Esophagus squamous epithelium (tissue), 5 donors: ENCODE data around the gene NRG3. TPM values are rescaled to one million over a fixed set of nuclear protein-coding genes. Genes with fewer than 3 reads are reported as not detected.

Experiments used
- DNase-seq: peaks from one replicate; lab custom pipeline; 2025; lab: John Stamatoyannopoulos, UW
- H3K27ac ChIP-seq, 4 donors: fragments of 200-600 bp; sonication (generic); one replicate each; pipeline ENCODE4 v1.5.1; 2016 to 2019; ENCODE audit warnings: mild to moderate bottlenecking in 1 of 4
- H3K27me3 ChIP-seq, 4 donors: fragments of 200-600 bp; sonication (generic); 1 replicate in 3 of 4; 2 replicates in 1 of 4; pipeline versions ENCODE4 v1.5.1 to v1.6.0; 2017 to 2021; ENCODE audit warnings: antibody characterized with exemption in 1 of 4
- H3K36me3 ChIP-seq, 3 donors: fragments of 200-600 bp; sonication (generic); one replicate each; pipeline ENCODE4 v1.5.1; 2016 to 2019
- H3K4me1 ChIP-seq, 3 donors: fragments of 200-600 bp; sonication (generic); one replicate each; pipeline ENCODE4 v1.5.1; 2017 to 2019
- H3K4me3 ChIP-seq, 4 donors: fragments of 200-600 bp; sonication (generic); 1 replicate in 3 of 4; 2 replicates in 1 of 4; pipeline ENCODE4 v1.5.1; 2016 to 2019; ENCODE audit warnings: mild to moderate bottlenecking in 2 of 4, moderate library complexity in 1 of 4
- H3K9me3 ChIP-seq, 3 donors: fragments of 200-600 bp; sonication (generic); one replicate each; pipeline ENCODE4 v1.5.1; 2016 to 2019
- POLR2A ChIP-seq, 4 donors: fragments of 450-650 bp; IDR thresholded peaks; one replicate each; pipeline ENCODE4 v1.6.1; 2017; ENCODE audit warnings: antibody characterized with exemption in 4 of 4, mild to moderate bottlenecking in 4 of 4, moderate library complexity in 3 of 4
- WGBS, 2 donors: methylation state at CpG; one replicate each; pipeline ENCODE4 v1.1.5; 2018; 5-methylcytosine and 5-hydroxymethylcytosine counted together
- intact Hi-C: fragments of 100-400 bp; cut with DNase I; formaldehyde crosslinking; loops from one replicate; pipeline ENCODE4 v1.15.0; 2022
- total RNA-seq, 4 donors: library from RNA; depleted of rRNA; stranded (reverse); fragments of >200 nt; gene quantifications; one replicate each; pipeline ENCODE4 v1.1.0, GENCODE V29; 2016
- TF ChIP-seq, protein P1 (sequence below), 6 experiments: fragments of 450-650 bp in 4 of 6; fragments of 200-600 bp in 2 of 6; sonication (generic) in 2 of 6; IDR thresholded peaks; one replicate each; pipeline ENCODE4 v1.5.1; 2016 to 2019; ENCODE audit warnings: antibody characterized with exemption in 6 of 6, mild to moderate bottlenecking in 4 of 6, moderate library complexity in 4 of 6
- donor health status: DM: yes; HTN: yes; CAD: no.

The NRG3 gene
- total RNA-seq, 4 donors from 2014 or later, result 0.19 TPM; not detected in 3

DNA sequence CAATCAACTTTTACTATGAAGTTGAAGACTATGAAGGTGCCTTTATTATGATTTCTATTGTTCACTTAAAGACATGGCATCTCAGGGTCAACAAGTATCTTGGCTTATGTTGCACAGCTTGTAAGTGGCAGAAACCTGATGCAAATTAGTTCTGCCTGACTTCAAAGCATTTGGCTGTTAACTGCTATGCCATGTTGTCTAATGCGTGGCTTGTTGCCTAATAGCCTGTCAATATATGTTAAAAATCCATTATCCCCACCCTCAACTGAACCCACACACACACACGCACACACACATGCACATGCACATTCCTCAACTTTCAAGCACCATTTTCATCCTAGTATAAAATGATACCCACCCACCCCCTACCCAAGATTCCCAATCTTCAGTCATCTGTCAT lies 217.1 kb downstream of the NRG3 start:
- intact Hi-C loops, result no loop called here
- Histone ChIP-seq H3K36me3 (no peaks in the 10 kb centered on the region), H3K9me3 (no peaks in the 10 kb centered on the region), H3K4me3 (no peak overlapping the region), H3K4me1 (no peaks in the 10 kb centered on the region), H3K27ac (no peak overlapping the region), H3K27me3 (no peaks in the 10 kb centered on the region)
- DNase-seq, result no peak
- TF ChIP-seq POLR2A (IDR thresholded peaks at IDR 0.05), result no peak
- TF ChIP-seq, protein P1, sequence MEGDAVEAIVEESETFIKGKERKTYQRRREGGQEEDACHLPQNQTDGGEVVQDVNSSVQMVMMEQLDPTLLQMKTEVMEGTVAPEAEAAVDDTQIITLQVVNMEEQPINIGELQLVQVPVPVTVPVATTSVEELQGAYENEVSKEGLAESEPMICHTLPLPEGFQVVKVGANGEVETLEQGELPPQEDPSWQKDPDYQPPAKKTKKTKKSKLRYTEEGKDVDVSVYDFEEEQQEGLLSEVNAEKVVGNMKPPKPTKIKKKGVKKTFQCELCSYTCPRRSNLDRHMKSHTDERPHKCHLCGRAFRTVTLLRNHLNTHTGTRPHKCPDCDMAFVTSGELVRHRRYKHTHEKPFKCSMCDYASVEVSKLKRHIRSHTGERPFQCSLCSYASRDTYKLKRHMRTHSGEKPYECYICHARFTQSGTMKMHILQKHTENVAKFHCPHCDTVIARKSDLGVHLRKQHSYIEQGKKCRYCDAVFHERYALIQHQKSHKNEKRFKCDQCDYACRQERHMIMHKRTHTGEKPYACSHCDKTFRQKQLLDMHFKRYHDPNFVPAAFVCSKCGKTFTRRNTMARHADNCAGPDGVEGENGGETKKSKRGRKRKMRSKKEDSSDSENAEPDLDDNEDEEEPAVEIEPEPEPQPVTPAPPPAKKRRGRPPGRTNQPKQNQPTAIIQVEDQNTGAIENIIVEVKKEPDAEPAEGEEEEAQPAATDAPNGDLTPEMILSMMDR (IDR thresholded peaks at IDR 0.05), result no peak
- 34 to 52% methylated on average over 2 of the region's 2 CpGs for WGBS, 2 donors

DNA sequence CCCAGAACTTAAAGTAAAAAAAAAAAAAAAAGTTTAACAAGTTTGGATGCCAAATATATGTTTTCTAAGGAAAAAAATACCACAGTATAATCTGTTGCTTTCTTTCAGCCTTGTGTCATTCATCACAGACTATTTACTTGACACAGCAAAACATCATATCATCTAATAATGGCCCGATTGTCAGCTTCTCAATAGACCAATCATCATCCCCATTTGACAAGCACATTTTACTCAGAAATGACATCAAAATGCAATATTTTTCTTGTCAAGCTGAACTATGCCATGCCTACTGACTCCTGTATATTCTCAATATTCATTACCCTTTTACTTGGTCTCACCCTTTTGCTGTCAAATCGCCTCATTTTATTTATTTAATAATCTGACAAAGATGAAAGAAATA lies 249.7 kb downstream of the NRG3 start:
- Histone ChIP-seq H3K9me3 (no peaks in the 10 kb centered on the region), H3K27me3 (no peaks in the 10 kb centered on the region), H3K4me1 (no peaks in the 10 kb centered on the region), H3K4me3 (no peak overlapping the region), H3K36me3 (no peaks in the 10 kb centered on the region), H3K27ac (no peak overlapping the region)
- no peak for DNase-seq
- TF ChIP-seq POLR2A (IDR thresholded peaks at IDR 0.05), result no peak
- TF ChIP-seq, protein P1 (IDR thresholded peaks at IDR 0.05), result no peak
- 51 to 56% methylated on average over 2 of the region's 2 CpGs for WGBS, 2 donors
- intact Hi-C loops, result no loop called here

DNA sequence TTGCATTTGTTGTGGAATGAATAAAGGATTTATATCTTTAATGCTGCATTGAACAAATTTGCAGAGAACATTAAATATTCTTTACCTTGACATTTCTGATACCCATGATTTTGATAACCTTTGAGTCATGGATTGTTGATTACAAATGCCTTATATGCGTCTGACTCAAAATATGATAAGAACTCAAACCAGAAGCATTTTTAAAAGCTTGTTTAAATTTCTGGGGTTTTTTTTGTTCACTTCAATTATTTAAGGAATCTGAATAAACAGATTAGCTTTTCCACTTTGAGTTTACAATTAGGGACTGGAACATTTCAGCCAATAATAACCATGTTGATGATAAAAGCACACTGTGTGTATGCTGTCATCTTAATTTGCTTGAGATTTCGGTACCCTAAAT lies 253.5 kb downstream of the NRG3 start:
- no peak overlapping the region for H3K4me3 ChIP-seq
- H3K4me1 ChIP-seq, result no peaks in the 10 kb centered on the region
- intact Hi-C loops, result no loop called here
- TF ChIP-seq POLR2A (IDR thresholded peaks at IDR 0.05), result no peak
- TF ChIP-seq, protein P1 (IDR thresholded peaks at IDR 0.05), result no peak
- 54 to 62% methylated on average over 2 of the region's 2 CpGs for WGBS, 2 donors
- no peaks in the 10 kb centered on the region for H3K9me3 ChIP-seq
- H3K27ac ChIP-seq, result no peak overlapping the region
- no peak for DNase-seq
- H3K27me3 ChIP-seq, result no peaks in the 10 kb centered on the region
- no peaks in the 10 kb centered on the region for H3K36me3 ChIP-seq

DNA sequence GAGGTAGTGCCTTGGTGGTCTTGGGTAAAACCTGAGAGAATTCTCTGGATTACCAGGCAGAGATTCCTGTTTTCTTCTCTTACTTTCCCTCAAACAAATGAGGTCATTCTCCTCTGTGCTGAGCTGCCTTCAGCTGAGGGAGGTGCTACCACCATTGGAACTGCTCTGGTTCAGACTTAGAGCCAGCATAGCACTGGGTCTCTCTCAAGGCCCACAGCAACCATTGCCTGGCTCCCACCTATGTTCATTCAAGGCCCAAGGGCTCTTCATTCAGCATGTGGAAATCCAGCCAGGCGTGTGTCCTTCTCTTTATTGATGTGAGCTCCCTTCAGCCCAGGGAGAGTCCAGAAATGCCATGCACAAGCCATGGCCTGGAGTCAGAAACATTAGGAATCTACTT lies 261.1 kb downstream of the NRG3 start:
- Histone ChIP-seq H3K4me3 (no peak overlapping the region), H3K27ac (no peak overlapping the region), H3K9me3 (no peaks in the 10 kb centered on the region), H3K27me3 (no peaks in the 10 kb centered on the region), H3K4me1 (no peaks in the 10 kb centered on the region), H3K36me3 (no peaks in the 10 kb centered on the region)
- TF ChIP-seq POLR2A (IDR thresholded peaks at IDR 0.05), result no peak
- TF ChIP-seq, protein P1 (IDR thresholded peaks at IDR 0.05), result no peak
- WGBS, 2 donors, result 60 to 78% methylated on average over 1 of the region's 1 CpG
- DNase-seq, result no peak
- intact Hi-C loops, result no loop called here

DNA sequence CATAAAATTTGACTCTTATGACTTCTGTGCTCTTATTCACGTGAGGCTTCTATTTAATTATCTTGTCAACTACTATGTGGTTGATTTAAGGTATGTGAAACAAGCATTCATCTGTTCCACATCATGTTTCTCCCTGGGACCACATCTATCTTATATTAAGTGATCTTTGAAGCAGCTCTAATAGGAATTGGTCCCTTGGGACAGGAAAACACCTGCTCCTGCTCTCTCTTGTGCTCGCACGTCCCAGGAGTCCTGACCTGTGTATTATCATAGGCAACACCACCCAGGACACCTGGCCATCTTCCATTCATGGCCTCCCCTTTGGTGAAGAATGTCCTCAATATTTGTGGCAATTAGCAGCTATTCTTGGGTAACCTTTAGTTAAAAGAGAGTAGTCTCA lies 269.2 kb downstream of the NRG3 start:
- Histone ChIP-seq H3K9me3 (no peaks in the 10 kb centered on the region), H3K4me1 (no peaks in the 10 kb centered on the region), H3K4me3 (no peak overlapping the region), H3K36me3 (no peaks in the 10 kb centered on the region), H3K27me3 (no peaks in the 10 kb centered on the region), H3K27ac (no peak overlapping the region)
- no peak for TF ChIP-seq POLR2A (IDR thresholded peaks at IDR 0.05)
- TF ChIP-seq, protein P1 (IDR thresholded peaks at IDR 0.05), result no peak
- WGBS, 2 donors, result 50 to 77% methylated on average over 3 of the region's 3 CpGs
- no peak for DNase-seq
- intact Hi-C loops, result no loop called here
